ENCODE measurements around the gene GNG13.

DNA sequence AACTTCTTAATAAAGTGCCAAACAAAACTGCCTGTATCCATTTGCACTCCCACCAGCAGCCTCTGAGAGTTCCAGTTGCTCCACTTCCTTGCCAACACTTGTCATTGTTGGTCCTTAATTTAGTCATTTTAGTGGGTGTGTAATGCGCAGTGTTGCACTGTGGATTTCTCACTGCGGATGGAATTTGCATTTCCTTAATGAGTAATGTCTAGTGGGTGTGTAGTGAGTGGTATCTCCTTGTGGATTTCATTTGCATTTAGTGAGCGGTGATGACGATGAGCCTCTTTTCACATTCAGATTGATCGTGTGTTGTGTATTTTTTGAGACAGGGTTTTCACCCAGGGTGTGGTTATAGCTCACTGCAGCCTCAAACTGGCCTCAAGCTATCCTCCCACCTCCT is 44.1 kb downstream of the GNG13 start:
- TF ChIP-seq, protein P1, sequence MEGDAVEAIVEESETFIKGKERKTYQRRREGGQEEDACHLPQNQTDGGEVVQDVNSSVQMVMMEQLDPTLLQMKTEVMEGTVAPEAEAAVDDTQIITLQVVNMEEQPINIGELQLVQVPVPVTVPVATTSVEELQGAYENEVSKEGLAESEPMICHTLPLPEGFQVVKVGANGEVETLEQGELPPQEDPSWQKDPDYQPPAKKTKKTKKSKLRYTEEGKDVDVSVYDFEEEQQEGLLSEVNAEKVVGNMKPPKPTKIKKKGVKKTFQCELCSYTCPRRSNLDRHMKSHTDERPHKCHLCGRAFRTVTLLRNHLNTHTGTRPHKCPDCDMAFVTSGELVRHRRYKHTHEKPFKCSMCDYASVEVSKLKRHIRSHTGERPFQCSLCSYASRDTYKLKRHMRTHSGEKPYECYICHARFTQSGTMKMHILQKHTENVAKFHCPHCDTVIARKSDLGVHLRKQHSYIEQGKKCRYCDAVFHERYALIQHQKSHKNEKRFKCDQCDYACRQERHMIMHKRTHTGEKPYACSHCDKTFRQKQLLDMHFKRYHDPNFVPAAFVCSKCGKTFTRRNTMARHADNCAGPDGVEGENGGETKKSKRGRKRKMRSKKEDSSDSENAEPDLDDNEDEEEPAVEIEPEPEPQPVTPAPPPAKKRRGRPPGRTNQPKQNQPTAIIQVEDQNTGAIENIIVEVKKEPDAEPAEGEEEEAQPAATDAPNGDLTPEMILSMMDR (IDR thresholded peaks at IDR 0.05) = no peak
- no peak for TF ChIP-seq ZFX (IDR thresholded peaks at IDR 0.05; ENCODE audit: borderline replicate concordance)

Data from 22Rv1 (cell line).